HUES48 (cell line): ENCODE results near the gene SPATA13.

Experiments
- H3K27ac ChIP-seq: one replicate; pipeline ENCODE4 v1.7.0; 2013; ENCODE audit warnings: low read depth, low read length, inconsistent platforms
- H3K27me3 ChIP-seq: 2 replicates; pipeline ENCODE4 v1.6.1; 2013; ENCODE audit warnings: mild to moderate bottlenecking, low read length; ENCODE audit not compliant: control insufficient read depth, insufficient read depth
- H3K36me3 ChIP-seq: 2 replicates; pipeline ENCODE4 v1.6.1; 2013; ENCODE audit warnings: low read length; ENCODE audit not compliant: control insufficient read depth, insufficient read depth
- H3K4me1 ChIP-seq: 2 replicates; pipeline ENCODE4 v1.6.1; 2013; ENCODE audit warnings: mild to moderate bottlenecking, low read length; ENCODE audit not compliant: control insufficient read depth, insufficient read depth
- H3K4me3 ChIP-seq: 2 replicates; pipeline ENCODE4 v1.5.1; 2013; ENCODE audit warnings: mild to moderate bottlenecking, low read depth, low read length
- H3K9ac ChIP-seq: 2 replicates; pipeline ENCODE4 v1.6.1; 2013; ENCODE audit warnings: mild to moderate bottlenecking, low read depth, low read length, moderate library complexity
- H3K9me3 ChIP-seq: 2 replicates; pipeline ENCODE4 v1.6.1; 2013; ENCODE audit warnings: low read length; ENCODE audit not compliant: control insufficient read depth, insufficient read depth

SPATA13 gene

DNA sequence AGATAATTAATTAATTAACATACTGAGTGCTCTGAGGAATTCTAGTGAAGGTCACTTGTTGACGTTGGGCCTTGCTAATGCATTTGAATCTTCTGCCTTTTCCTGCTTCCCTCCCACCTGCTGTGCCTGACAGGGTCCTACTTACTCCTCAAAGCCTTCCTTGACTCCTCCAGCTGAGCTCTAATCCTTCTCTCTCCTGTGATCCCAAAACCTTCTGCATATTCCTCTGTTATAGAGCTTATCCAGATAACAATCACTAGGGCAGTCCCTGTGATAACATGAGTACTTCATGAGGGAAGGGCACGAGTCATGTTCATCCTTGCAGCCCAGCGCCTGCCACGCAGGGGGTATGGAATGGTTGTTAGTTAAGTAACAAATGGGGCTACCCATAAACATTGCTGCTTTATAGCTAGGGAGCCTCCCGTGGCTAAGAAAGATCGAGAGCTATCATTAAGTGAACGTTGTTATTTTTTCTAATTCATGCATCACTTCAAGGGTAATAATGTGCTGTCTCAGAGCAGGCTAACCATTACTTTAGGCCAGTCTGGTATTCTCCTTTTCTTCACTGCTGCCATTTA, 19.1 kb upstream of the SPATA13 start:
- Histone ChIP-seq H3K9ac (no peak overlapping the region), H3K36me3 (no peaks in the 10 kb centered on the region), H3K27me3 (no peaks in the 10 kb centered on the region), H3K27ac (peak overlapping the region; percentile 58), H3K4me1 (peaks cover 23% of the 10 kb centered on the region), H3K4me3 (no peak overlapping the region), H3K9me3 (no peaks in the 10 kb centered on the region)

DNA sequence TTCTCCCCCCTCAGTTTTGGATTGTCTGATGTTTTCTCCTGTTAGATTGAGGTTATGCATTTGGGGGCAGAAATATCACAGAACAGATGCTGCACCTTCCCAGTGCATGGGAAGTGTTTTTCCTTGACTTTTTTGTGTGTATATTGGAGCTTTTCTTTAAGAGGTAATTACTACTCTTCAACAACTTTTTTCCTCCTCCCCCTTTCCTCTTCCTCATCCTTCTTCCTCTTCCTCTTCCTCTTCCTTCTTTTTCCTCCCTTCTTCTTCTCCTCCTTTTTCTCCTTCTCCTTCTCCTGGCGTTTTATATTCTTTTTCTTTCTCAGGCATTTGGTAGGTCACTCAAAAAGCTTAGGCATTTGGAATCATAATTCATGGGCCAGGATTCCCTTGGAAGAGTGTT, 18.1 kb upstream of the SPATA13 start:
- H3K4me1 ChIP-seq, result peaks cover 23% of the 10 kb centered on the region
- H3K9me3 ChIP-seq, result no peaks in the 10 kb centered on the region
- H3K27ac ChIP-seq, result no peak overlapping the region
- H3K36me3 ChIP-seq, result no peaks in the 10 kb centered on the region
- H3K27me3 ChIP-seq, result no peaks in the 10 kb centered on the region
- no peak overlapping the region for H3K4me3 ChIP-seq
- no peak overlapping the region for H3K9ac ChIP-seq

DNA sequence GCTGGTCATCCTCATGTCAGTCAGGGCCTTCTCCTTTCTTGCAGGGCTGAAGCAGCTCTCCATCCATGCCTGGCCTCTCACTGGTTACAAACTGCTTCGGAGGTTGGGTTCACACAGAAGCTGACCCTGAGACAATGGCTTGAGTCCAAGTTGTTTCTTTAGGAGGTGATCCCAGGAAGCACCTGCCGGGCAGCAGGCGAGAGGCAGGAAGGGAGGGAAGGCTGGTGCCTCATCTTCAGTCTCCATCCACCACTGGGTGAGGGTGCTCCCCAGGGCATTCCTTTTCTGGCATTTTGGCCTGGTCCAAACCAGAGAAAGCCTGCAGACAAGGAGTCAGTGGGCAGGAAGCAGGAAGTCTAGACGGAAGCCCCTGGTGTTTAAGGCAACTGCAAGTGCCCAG, 17.6 kb upstream of the SPATA13 start:
- Histone ChIP-seq H3K4me3 (no peak overlapping the region), H3K36me3 (no peaks in the 10 kb centered on the region), H3K27me3 (no peaks in the 10 kb centered on the region), H3K9ac (no peak overlapping the region), H3K9me3 (no peaks in the 10 kb centered on the region), H3K27ac (no peak overlapping the region), H3K4me1 (peaks cover 23% of the 10 kb centered on the region)

GRCh38 chr13:24145240-24145639, 15.3 kb upstream of the SPATA13 start:
- Histone ChIP-seq H3K9me3 (no peaks in the 10 kb centered on the region), H3K4me1 (peaks cover 39% of the 10 kb centered on the region)

GRCh38 chr13:24145674-24146073, 14.8 kb upstream of the SPATA13 start:
- no peak overlapping the region for H3K9ac ChIP-seq
- peaks cover 36% of the 10 kb centered on the region for H3K4me1 ChIP-seq
- no peaks in the 10 kb centered on the region for H3K9me3 ChIP-seq
- H3K27me3 ChIP-seq, result no peaks in the 10 kb centered on the region
- no peak overlapping the region for H3K27ac ChIP-seq
- H3K36me3 ChIP-seq, result no peaks in the 10 kb centered on the region
- no peak overlapping the region for H3K4me3 ChIP-seq

More at GRCh38 chr13:24145240-24145639, 15.3 kb upstream of the SPATA13 start:
- no peak overlapping the region for H3K27ac ChIP-seq
- no peaks in the 10 kb centered on the region for H3K36me3 ChIP-seq
- no peak overlapping the region for H3K9ac ChIP-seq
- H3K27me3 ChIP-seq, result no peaks in the 10 kb centered on the region
- H3K4me3 ChIP-seq, result no peak overlapping the region

- Histone ChIP-seq H3K4me3 (no peak overlapping the region), H3K27ac (no peak overlapping the region), H3K9me3 (no peaks in the 10 kb centered on the region), H3K9ac (no peak overlapping the region), H3K36me3 (no peaks in the 10 kb centered on the region), H3K4me1 (peaks cover 29% of the 10 kb centered on the region), H3K27me3 (no peaks in the 10 kb centered on the region)
These were observed 13.5 kb upstream of the SPATA13 start for GRCh38 chr13:24146961-24147569.

DNA sequence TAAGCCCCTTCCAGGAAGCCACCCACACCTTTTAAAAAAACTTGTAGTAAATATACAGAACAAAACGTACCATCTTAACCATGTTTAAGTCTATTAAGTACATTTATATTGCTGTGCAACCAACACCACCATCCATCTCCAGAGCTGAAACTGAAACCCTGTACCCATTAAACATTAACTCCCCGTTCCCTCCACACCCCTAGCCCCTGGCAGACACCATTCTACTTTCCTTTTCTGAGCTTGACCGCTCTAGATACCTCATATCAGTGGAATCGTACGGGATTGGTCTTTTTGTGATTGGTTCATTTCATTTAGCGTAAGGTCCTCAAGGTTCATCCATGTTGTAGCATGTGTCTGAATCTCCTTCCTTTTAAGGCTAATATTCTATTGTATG, 13.0 kb upstream of the SPATA13 start:
- Histone ChIP-seq H3K27me3 (no peaks in the 10 kb centered on the region), H3K4me1 (peaks cover 27% of the 10 kb centered on the region), H3K27ac (no peak overlapping the region), H3K9me3 (no peaks in the 10 kb centered on the region), H3K9ac (no peak overlapping the region), H3K4me3 (no peak overlapping the region), H3K36me3 (no peaks in the 10 kb centered on the region)

GRCh38 chr13:24148414-24149235, 11.9 kb upstream of the SPATA13 start:
- H3K9me3 ChIP-seq, result no peaks in the 10 kb centered on the region
- H3K27me3 ChIP-seq, result no peaks in the 10 kb centered on the region
- H3K4me3 ChIP-seq, result no peak overlapping the region
- H3K36me3 ChIP-seq, result no peaks in the 10 kb centered on the region
- peak overlapping the region; percentile 94 for H3K27ac ChIP-seq
- H3K9ac ChIP-seq, result no peak overlapping the region
- H3K4me1 ChIP-seq, result peaks cover 27% of the 10 kb centered on the region

GRCh38 chr13:24149246-24150032, 11.1 kb upstream of the SPATA13 start:
- Histone ChIP-seq H3K9me3 (no peaks in the 10 kb centered on the region), H3K27me3 (no peaks in the 10 kb centered on the region), H3K9ac (peak overlapping the region; percentile 8; the same call in 1 of the 2 replicates), H3K36me3 (no peaks in the 10 kb centered on the region), H3K4me3 (no peak overlapping the region), H3K4me1 (peaks cover 27% of the 10 kb centered on the region), H3K27ac (peak overlapping the region; percentile 94)

DNA sequence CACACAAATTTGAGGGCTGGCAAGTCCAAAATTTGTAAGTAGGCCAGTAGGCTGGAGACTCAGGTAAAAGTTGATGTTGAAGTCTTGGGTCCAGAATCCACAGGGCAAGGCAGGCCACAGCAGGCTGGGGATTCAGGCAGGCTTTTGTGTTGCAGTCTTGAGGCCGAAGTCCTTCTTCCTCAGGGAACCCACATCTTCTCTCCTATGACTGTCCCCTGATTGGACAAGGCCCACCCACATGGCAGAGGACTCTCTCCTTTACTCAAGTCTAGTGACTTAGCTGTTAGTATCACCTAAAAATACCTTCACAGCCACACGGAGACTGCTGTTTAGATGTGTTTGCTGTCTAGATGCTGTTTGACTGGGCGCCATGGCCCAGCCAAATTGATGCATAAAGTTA, 9.9 kb upstream of the SPATA13 start:
- Histone ChIP-seq H3K27me3 (no peaks in the 10 kb centered on the region), H3K4me1 (peaks cover 21% of the 10 kb centered on the region), H3K9ac (no peak overlapping the region), H3K9me3 (no peaks in the 10 kb centered on the region), H3K27ac (no peak overlapping the region), H3K36me3 (no peaks in the 10 kb centered on the region), H3K4me3 (no peak overlapping the region)
